ENCODE results near the gene CALML6.

- no peak for TF ChIP-seq CTCF (IDR thresholded peaks at IDR 0.05; ENCODE audit: insufficient read depth, low read length, poor library complexity, severe bottlenecking)
- TF ChIP-seq EZH2phosphoT487 (conservative IDR thresholded peaks at IDR 0.05; ENCODE audit: low read length): no peak
Measured at GRCh38 chr1:1956101-1956500, 41.0 kb downstream of the CALML6 start.
